GM12891 (cell line): ENCODE measurements around the gene HMGCS2.

Experiments used
- PAX5 ChIP-seq: IDR thresholded peaks from 2 replicates; pipeline ENCODE4 v1.6.1; 2011; ENCODE audit warnings: low read length, moderate library complexity, mild to moderate bottlenecking; ENCODE audit not compliant: insufficient read depth, severe bottlenecking
- POLR2A ChIP-seq: IDR thresholded peaks from 2 replicates; pipeline ENCODE4 v1.6.1; 2011; ENCODE audit warnings: low read depth, low read length, control low read depth
- POLR2AphosphoS5 ChIP-seq: IDR thresholded peaks from 2 replicates; pipeline ENCODE4 v1.6.1; 2011; ENCODE audit warnings: low read depth, low read length, control low read depth
- POU2F2 ChIP-seq: IDR thresholded peaks from 2 replicates; pipeline ENCODE4 v1.6.1; 2011; ENCODE audit warnings: low read depth, mild to moderate bottlenecking, control low read depth, low read length, moderate library complexity
- SPI1 ChIP-seq: IDR thresholded peaks from 2 replicates; pipeline ENCODE4 v1.6.1; 2011; ENCODE audit warnings: low read depth, low read length, control low read depth
- TAF1 ChIP-seq: IDR thresholded peaks from 2 replicates; pipeline ENCODE4 v1.6.1; 2011; ENCODE audit warnings: low read depth, low read length, control low read depth

- no peak for TF ChIP-seq TAF1
- TF ChIP-seq POLR2A = no peak
- no peak for TF ChIP-seq POLR2AphosphoS5
- TF ChIP-seq POU2F2 = no peak
- no peak for TF ChIP-seq SPI1
- TF ChIP-seq PAX5 = no peak
Observed at GRCh38 chr1:119797162-119797561, 28.5 kb upstream of the HMGCS2 start.
